OCI-M1 (cell line): Measurements from ENCODE around the gene TMEM256.
"Not testable (repeated sequence)": the region's sequence is repeated elsewhere in the genome, so short reads cannot be mapped to it uniquely, and the experiment has no call there.

Experiments
- DNase-seq: peaks from one replicate; lab custom pipeline; 2025; lab: John Stamatoyannopoulos, UW

TMEM256 gene

DNA sequence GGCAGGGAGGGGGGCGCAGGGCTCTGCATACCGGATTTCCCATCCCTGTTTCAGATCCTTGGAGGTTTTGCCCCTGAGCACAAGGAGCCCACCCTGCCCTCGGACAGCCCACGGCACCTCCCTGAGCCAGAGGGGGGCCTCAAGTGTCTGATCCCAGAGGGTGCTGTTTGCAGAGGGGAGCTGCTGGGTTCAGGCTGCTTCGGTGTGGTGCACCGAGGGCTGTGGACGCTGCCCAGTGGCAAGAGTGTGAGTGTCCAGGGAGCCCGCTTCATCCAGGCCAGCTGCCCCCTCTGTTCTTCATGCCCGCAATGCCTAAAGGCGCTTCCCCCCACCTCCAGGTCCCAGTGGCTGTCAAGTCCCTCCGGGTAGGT lies 20.5 kb downstream of the TMEM256 start:
- DNase-seq = no peak

GRCh38 chr17:7382901-7383300 lies 21.0 kb downstream of the TMEM256 start:
- no peak for DNase-seq

DNA sequence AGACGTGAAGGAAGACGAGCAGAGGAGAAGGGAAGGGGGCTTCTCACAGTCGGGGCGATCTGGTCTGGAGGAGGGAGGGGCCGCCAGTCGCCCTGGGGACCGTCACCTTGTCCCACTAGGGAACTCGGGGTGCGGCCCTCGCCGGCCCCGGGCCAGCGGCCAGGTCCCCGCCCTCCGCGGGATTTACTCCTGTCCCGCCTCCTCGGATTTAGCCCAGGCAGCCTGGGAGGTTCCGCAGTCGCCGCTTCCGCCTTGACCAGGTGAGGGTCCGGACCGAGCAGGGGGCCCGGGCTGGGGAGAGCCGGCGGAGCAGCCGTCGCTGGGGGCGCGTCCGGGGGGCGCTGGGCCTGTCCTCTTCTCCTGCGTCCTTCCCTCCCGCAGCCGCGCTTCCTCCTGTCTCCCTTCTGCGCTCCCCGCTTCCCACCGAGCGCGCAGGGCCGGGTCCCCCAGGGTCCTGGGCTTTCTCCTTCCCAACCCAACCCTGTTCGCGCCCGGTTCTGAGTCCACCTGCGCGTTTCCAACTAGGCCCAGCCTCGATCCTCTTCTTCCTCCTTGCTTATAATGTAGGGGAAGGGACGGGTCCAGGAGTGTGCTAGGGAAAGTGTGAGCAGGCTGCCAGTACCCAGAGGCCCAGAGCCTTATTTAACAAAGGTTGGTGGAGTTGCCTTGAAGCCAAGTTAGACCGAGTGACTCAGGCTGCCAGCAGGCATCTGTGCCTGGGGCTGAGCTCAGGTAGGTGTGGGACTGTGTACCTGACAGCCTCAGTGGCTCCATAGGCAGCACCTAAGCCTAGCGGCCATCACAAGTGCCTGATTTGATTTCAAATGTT lies 22.8 kb downstream of the TMEM256 start, which contains the start of gene TNK1:
Gene TNK1, plus strand, starts transcription at position 235 of the 829 bp plus-strand sequence. CDS start 1,838 bp downstream, outside the sequence.
- no peak for DNase-seq

DNA sequence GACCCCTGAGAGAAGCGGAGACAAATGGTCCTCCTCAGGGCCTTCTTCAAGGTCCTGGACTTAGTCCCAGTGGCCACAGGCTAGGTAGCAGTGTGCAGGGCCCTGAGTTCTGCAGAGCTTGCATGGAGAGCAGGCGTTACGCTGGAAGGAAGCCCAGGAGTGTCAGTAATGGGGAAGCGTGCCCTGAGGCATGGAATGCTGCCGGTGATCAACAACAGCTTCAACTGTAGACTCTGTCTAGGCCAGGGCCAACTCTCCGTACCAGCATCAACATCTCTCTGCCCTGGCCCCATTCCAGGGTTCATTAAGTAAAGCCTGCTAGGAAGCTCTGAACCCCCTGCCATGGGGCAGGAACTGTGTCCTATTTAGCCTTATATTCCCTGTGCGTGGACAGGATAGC lies 23.6 kb downstream of the TMEM256 start:
- DNase-seq = no peak

DNA sequence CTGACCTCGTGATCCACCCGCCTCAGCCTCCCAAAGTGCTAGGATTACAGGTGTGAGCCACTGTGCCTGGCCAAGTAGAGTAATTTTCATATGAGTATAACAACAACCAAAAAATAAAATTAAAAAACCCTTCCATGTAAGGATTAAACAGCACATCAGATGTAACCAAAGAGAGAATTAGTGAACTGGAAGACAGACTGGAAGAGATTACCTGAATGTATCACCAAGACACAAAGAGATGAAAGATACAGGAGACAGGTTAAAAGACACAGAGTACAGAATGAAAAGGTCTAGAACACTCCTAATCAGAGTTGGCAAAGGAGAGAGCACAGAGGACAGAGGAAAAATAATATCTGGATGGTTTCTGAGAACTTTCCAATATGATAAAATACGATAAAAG lies 24.8 kb downstream of the TMEM256 start:
- no peak for DNase-seq

DNA sequence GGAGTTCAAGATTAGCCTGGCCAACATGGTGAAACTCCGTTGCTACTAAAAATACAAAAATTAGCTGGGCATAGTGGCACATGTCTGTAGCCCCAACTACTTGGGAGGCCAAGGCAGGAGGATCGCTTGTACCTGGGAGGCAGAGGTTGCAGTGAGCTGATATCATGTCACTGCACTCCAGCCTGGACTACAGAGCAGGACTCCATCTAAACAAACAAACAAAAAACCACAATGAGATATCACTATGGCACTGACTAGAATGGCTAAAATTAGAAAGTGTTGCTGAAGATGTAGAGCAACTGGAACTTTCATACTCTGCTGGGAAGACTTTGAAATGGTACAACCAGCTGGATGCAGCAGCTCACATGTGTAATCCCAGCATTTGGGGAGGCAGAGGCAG lies 29.5 kb downstream of the TMEM256 start:
- no peak for DNase-seq

- DNase-seq = no peak
Measured at GRCh38 chr17:7370853-7371252, 33.0 kb downstream of the TMEM256 start.

- no peak for DNase-seq
Measured at GRCh38 chr17:7369825-7370224, 34.1 kb downstream of the TMEM256 start.

GRCh38 chr17:7368599-7368994 lies 35.3 kb downstream of the TMEM256 start:
- DNase-seq = not testable (repeated sequence)

GRCh38 chr17:7367918-7368598 lies 35.8 kb downstream of the TMEM256 start:
- no peak for DNase-seq

DNA sequence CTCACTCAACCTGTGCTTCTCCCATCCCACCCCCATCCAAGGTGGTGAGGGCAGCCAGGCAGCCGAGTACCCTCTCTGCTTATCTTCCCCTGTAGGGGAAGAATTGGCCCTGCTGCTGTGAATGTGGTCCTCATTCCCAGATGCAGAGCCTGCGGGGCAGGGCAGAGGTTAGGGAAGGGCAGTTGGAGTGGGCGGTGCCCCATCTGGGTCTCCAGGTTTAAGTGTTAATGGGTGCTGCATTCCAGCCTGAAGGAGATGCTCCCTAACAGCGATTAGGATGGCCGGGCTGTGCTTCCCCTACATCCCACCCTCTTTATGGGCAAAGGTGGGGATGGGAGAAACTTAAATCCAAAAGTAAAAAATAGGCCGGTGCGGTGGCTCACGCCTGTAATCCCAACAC lies 36.8 kb downstream of the TMEM256 start:
- DNase-seq = no peak

DNA sequence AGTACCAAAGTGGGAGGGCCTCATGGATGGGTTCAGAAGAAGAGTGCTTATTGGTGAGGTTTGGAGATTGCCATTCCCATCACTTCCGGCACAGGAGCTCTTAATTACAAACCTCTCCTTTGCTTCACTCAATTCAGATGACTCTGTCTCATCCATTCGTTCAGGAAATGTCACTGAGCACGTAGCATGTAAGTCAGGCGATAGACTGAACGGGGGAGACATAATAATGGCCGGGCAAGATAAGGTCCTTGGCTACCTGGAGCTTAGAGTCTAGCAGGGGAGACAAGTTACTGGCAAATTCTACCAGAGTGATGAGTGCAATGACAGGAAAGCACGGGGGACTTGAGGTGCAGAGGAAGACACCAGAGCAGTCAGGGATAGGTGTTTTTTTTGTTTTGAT lies 37.9 kb downstream of the TMEM256 start:
- DNase-seq = not testable (repeated sequence)

GRCh38 chr17:7363311-7363710 lies 40.6 kb downstream of the TMEM256 start:
- no peak for DNase-seq

DNA sequence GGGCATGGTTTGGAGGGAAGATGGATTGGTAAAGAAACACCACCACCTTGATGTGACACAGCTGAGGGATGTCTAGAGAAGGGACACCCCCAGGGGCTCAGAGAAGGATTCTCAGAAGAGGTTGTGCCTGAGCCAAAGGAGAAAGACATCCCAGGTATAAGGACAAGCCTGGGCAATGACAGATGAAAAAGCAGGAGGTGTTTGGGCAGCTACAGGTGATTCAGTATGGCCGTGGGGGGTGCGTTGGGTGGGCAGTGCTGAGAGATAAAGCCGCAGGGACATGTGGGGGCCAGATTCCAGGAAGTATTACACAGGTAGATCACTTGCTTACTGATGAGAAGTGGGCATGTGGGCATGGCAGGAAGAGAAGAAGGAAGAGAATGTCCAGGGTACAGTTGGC lies 42.0 kb downstream of the TMEM256 start:
- no peak for DNase-seq

DNA sequence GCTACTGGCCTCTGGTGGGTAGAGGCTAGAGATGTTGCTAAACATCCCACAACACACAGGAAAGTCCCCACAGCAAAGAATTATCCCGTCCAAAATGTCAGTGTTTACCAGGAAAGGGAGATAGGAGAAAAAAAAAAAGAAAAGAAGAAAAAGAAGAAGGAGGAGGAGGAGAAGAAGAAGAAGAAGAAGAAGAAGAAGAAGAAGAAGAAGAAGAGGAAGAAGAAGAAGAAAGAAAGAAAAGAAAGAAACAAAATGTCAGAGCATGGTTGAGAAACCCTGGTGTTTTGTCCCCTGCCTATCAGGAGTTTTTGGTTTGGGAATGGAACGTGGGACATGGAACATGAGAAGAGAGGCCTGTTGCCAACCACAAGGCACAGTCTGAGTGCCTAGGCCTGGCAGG lies 46.5 kb downstream of the TMEM256 start:
- DNase-seq = no peak

DNA sequence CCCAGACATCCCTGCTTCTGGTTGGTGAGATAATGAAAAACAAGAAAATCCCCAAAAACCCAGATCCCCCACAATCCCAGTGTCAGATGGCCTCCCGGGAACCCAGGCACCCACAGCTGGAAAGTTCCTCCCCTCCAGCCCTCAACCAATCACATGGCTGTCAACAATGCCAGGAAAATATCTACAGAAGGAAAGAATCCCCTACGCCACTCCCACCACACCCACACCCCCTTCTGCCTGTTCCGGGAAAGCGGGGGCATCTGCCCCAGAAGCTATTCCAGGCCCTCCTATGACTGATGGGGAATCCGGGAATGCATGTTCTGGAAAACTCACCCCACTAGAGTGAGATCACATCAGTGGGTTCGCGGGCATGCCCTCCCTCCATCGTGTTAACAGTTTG lies 47.1 kb downstream of the TMEM256 start:
- DNase-seq = no peak

GRCh38 chr17:7356072-7356549 lies 47.8 kb downstream of the TMEM256 start:
- peak; percentile 90 for DNase-seq

GRCh38 chr17:7355573-7355972 lies 48.3 kb downstream of the TMEM256 start:
- DNase-seq = no peak

- DNase-seq = no peak
Measured at GRCh38 chr17:7355053-7355452, 48.8 kb downstream of the TMEM256 start, which contains the start of gene TMEM95. Gene TMEM95, plus strand, starts transcription at chr17:7355156. Its CDS starts 49 bp downstream, at chr17:7355205.

- no peak for DNase-seq
Measured at GRCh38 chr17:7354262-7354843, 49.5 kb downstream of the TMEM256 start.
